Measurements from ENCODE around the gene LRRC70.
"Not testable (repeated sequence)": the region's sequence is repeated elsewhere in the genome, so short reads cannot be mapped to it uniquely, and the experiment has no call there.

LRRC70 gene

GRCh38 chr5:62578540-62578939 is at the start of gene LRRC70:
TSS of gene LRRC70 (plus strand) at chr5:62578819. CDS start at chr5:62579439, 620 bp downstream.
- peak; percentile 90 for DNase-seq

- no peak for DNase-seq
Measured at GRCh38 chr5:62533597-62533996, 45.0 kb upstream of the LRRC70 start.

- DNase-seq = no peak
Measured at GRCh38 chr5:62534461-62535236, 44.0 kb upstream of the LRRC70 start.

- no peak for DNase-seq
Measured at GRCh38 chr5:62536232-62536631, 42.4 kb upstream of the LRRC70 start.

GRCh38 chr5:62536783-62537182 is 41.8 kb upstream of the LRRC70 start:
- DNase-seq = no peak

- no peak for DNase-seq
Measured at GRCh38 chr5:62538017-62538942, 40.3 kb upstream of the LRRC70 start.

GRCh38 chr5:62542720-62543119 is 35.9 kb upstream of the LRRC70 start:
- DNase-seq = no peak

- DNase-seq = no peak
Measured at GRCh38 chr5:62547945-62548630, 30.5 kb upstream of the LRRC70 start.

GRCh38 chr5:62550103-62550502 is 28.5 kb upstream of the LRRC70 start:
- DNase-seq = no peak

GRCh38 chr5:62555930-62556329 is 22.7 kb upstream of the LRRC70 start:
- DNase-seq = no peak

- DNase-seq = no peak
Measured at GRCh38 chr5:62558941-62559340, 19.7 kb upstream of the LRRC70 start.

- no peak for DNase-seq
Measured at GRCh38 chr5:62560786-62561185, 17.8 kb upstream of the LRRC70 start.

- no peak for DNase-seq
Measured at GRCh38 chr5:62561896-62562295, 16.7 kb upstream of the LRRC70 start.

- DNase-seq = no peak
Measured at GRCh38 chr5:62562867-62563266, 15.8 kb upstream of the LRRC70 start.

- no peak for DNase-seq
Measured at GRCh38 chr5:62564101-62564500, 14.5 kb upstream of the LRRC70 start.

GRCh38 chr5:62565740-62566139 is 12.9 kb upstream of the LRRC70 start:
- DNase-seq = not testable (repeated sequence)

GRCh38 chr5:62568143-62568542 is 10.5 kb upstream of the LRRC70 start:
- no peak for DNase-seq

GRCh38 chr5:62568800-62569432 is 9.7 kb upstream of the LRRC70 start:
- DNase-seq = no peak

GRCh38 chr5:62569470-62569869 is 9.1 kb upstream of the LRRC70 start:
- no peak for DNase-seq

- no peak for DNase-seq
Measured at GRCh38 chr5:62572918-62573514, 5.6 kb upstream of the LRRC70 start.

GRCh38 chr5:62574599-62574998 is 4.0 kb upstream of the LRRC70 start:
- no peak for DNase-seq

GRCh38 chr5:62575066-62575465 is 3.6 kb upstream of the LRRC70 start:
- DNase-seq = no peak

Measured in CD4-positive, alpha-beta T cell treated with Interleukin-4 for 4 hours (primary cell).